NCI-H2029 (cell line): Measurements from ENCODE around the gene TKTL2.
"Not testable (repeated sequence)": the region's sequence is repeated elsewhere in the genome, so short reads cannot be mapped to it uniquely, and the experiment has no call there.

Experiments
- DNase-seq: peaks from one replicate; lab custom pipeline; 2025; lab: John Stamatoyannopoulos, UW

TKTL2 gene

GRCh38 chr4:163447023-163447422 is 26.5 kb downstream of the TKTL2 start:
- DNase-seq, result not testable (repeated sequence)

- DNase-seq, result no peak
These were observed 33.5 kb downstream of the TKTL2 start for GRCh38 chr4:163440040-163440439.
